ENCODE results near the gene SLC35F1.

Gene SLC35F1

GRCh38 chr6:118324116-118324515 is 417.1 kb downstream of the SLC35F1 start:
- H3K4me1 Mint-ChIP-seq: no peaks in the 10 kb centered on the region
- H3K4me3 Mint-ChIP-seq: no peak overlapping the region
- H3K27ac Mint-ChIP-seq: no peak overlapping the region
- no peak for ATAC-seq
- H3K9me3 Mint-ChIP-seq: no peaks in the 10 kb centered on the region
- no peaks in the 10 kb centered on the region for H3K36me3 Mint-ChIP-seq
- peaks cover 18% of the 10 kb centered on the region for H3K27me3 Mint-ChIP-seq

GRCh38 chr6:118325220-118325860 is 418.3 kb downstream of the SLC35F1 start:
- Mint-ChIP-seq H3K4me1 (no peaks in the 10 kb centered on the region), H3K4me3 (no peak overlapping the region), H3K36me3 (no peaks in the 10 kb centered on the region), H3K27ac (no peak overlapping the region), H3K9me3 (no peaks in the 10 kb centered on the region), H3K27me3 (peaks cover 18% of the 10 kb centered on the region)
- no peak for ATAC-seq

GRCh38 chr6:118326712-118327111 is 419.6 kb downstream of the SLC35F1 start:
- ATAC-seq: no peak
- no peaks in the 10 kb centered on the region for H3K36me3 Mint-ChIP-seq
- no peaks in the 10 kb centered on the region for H3K9me3 Mint-ChIP-seq
- H3K4me1 Mint-ChIP-seq: no peaks in the 10 kb centered on the region
- no peak overlapping the region for H3K27ac Mint-ChIP-seq
- peaks cover 18% of the 10 kb centered on the region for H3K27me3 Mint-ChIP-seq
- no peak overlapping the region for H3K4me3 Mint-ChIP-seq

GRCh38 chr6:118327237-118327636 is 420.2 kb downstream of the SLC35F1 start:
- Mint-ChIP-seq H3K9me3 (no peaks in the 10 kb centered on the region), H3K27me3 (peaks cover 18% of the 10 kb centered on the region), H3K4me3 (no peak overlapping the region), H3K4me1 (no peaks in the 10 kb centered on the region), H3K27ac (no peak overlapping the region), H3K36me3 (no peaks in the 10 kb centered on the region)
- ATAC-seq: no peak

- ATAC-seq: no peak
- H3K9me3 Mint-ChIP-seq: peaks cover 11% of the 10 kb centered on the region
- H3K4me1 Mint-ChIP-seq: no peaks in the 10 kb centered on the region
- H3K27ac Mint-ChIP-seq: no peak overlapping the region
- H3K4me3 Mint-ChIP-seq: no peak overlapping the region
- H3K36me3 Mint-ChIP-seq: no peaks in the 10 kb centered on the region
- H3K27me3 Mint-ChIP-seq: no peaks in the 10 kb centered on the region
Measured at GRCh38 chr6:118333772-118334171, 426.7 kb downstream of the SLC35F1 start.

GRCh38 chr6:118334634-118335033 is 427.6 kb downstream of the SLC35F1 start:
- Mint-ChIP-seq H3K4me1 (no peaks in the 10 kb centered on the region), H3K9me3 (peaks cover 15% of the 10 kb centered on the region), H3K27ac (no peak overlapping the region), H3K27me3 (no peaks in the 10 kb centered on the region), H3K36me3 (no peaks in the 10 kb centered on the region), H3K4me3 (no peak overlapping the region)
- ATAC-seq: no peak

GRCh38 chr6:118335325-118335816 is 428.3 kb downstream of the SLC35F1 start:
- Mint-ChIP-seq H3K4me3 (no peak overlapping the region), H3K4me1 (no peaks in the 10 kb centered on the region), H3K27ac (no peak overlapping the region), H3K9me3 (peaks cover 17% of the 10 kb centered on the region), H3K36me3 (no peaks in the 10 kb centered on the region), H3K27me3 (no peaks in the 10 kb centered on the region)
- no peak for ATAC-seq

- Mint-ChIP-seq H3K4me3 (no peak overlapping the region), H3K36me3 (no peaks in the 10 kb centered on the region), H3K9me3 (peaks cover 14% of the 10 kb centered on the region), H3K27ac (no peak overlapping the region), H3K4me1 (no peaks in the 10 kb centered on the region), H3K27me3 (peaks cover 19% of the 10 kb centered on the region)
- ATAC-seq: no peak
Measured at GRCh38 chr6:118344014-118344670, 437.1 kb downstream of the SLC35F1 start.

- Mint-ChIP-seq H3K27me3 (peaks cover 12% of the 10 kb centered on the region), H3K4me3 (no peak overlapping the region), H3K36me3 (no peaks in the 10 kb centered on the region), H3K4me1 (peaks cover 9% of the 10 kb centered on the region), H3K9me3 (no peaks in the 10 kb centered on the region), H3K27ac (no peak overlapping the region)
- no peak for ATAC-seq
Measured at GRCh38 chr6:118350881-118351430, 443.9 kb downstream of the SLC35F1 start.

- ATAC-seq: no peak
- Mint-ChIP-seq H3K27ac (no peak overlapping the region), H3K27me3 (peaks cover 27% of the 10 kb centered on the region), H3K4me3 (no peak overlapping the region), H3K4me1 (peaks cover 9% of the 10 kb centered on the region), H3K9me3 (no peaks in the 10 kb centered on the region), H3K36me3 (no peaks in the 10 kb centered on the region)
Measured at GRCh38 chr6:118353564-118353963, 446.5 kb downstream of the SLC35F1 start.

GRCh38 chr6:118354641-118355040 is 447.6 kb downstream of the SLC35F1 start:
- Mint-ChIP-seq H3K36me3 (no peaks in the 10 kb centered on the region), H3K4me1 (peaks cover 9% of the 10 kb centered on the region), H3K27me3 (peaks cover 24% of the 10 kb centered on the region), H3K27ac (no peak overlapping the region), H3K4me3 (no peak overlapping the region), H3K9me3 (no peaks in the 10 kb centered on the region)
- peak; percentile 74 for ATAC-seq

- no peak overlapping the region for H3K27ac Mint-ChIP-seq
- no peaks in the 10 kb centered on the region for H3K36me3 Mint-ChIP-seq
- peaks cover 24% of the 10 kb centered on the region for H3K27me3 Mint-ChIP-seq
- ATAC-seq: no peak
- peaks cover 9% of the 10 kb centered on the region for H3K4me1 Mint-ChIP-seq
- no peak overlapping the region for H3K4me3 Mint-ChIP-seq
- H3K9me3 Mint-ChIP-seq: no peaks in the 10 kb centered on the region
Measured at GRCh38 chr6:118356054-118356453, 449.0 kb downstream of the SLC35F1 start.

GRCh38 chr6:118356686-118357085 is 449.6 kb downstream of the SLC35F1 start:
- H3K9me3 Mint-ChIP-seq: no peaks in the 10 kb centered on the region
- peaks cover 24% of the 10 kb centered on the region for H3K27me3 Mint-ChIP-seq
- no peak for ATAC-seq
- no peak overlapping the region for H3K4me3 Mint-ChIP-seq
- H3K4me1 Mint-ChIP-seq: peaks cover 9% of the 10 kb centered on the region
- H3K27ac Mint-ChIP-seq: no peak overlapping the region
- H3K36me3 Mint-ChIP-seq: no peaks in the 10 kb centered on the region
